HG03460 (cell line): ENCODE results near the gene APP.

Experiments
- ATAC-seq: cut with Tn5 transposase; IDR thresholded peaks from one replicate; pipeline ENCODE4 v1.9.1; 2021; ENCODE audit not compliant: unreplicated experiment

APP gene

DNA sequence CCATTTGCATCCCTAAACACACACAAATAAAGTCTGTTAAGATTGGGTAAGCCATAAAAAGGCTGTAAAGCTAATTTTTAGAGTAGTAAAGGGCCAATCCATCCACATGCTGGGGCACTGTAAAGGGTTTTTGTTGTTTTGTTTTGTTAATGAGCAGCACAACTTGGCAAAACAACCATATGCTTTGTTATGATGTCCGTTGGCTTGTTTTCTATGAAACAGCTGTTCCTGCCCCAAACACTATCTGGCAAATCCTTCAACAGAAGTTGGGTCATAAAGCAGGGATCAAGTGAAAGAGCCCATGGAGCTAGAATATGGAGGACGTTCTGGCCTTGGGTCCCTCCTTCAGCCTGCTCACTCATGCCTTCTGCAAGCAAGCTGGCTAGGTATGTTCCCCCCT, 183.6 kb downstream of the APP start:
- ATAC-seq, result no peak

DNA sequence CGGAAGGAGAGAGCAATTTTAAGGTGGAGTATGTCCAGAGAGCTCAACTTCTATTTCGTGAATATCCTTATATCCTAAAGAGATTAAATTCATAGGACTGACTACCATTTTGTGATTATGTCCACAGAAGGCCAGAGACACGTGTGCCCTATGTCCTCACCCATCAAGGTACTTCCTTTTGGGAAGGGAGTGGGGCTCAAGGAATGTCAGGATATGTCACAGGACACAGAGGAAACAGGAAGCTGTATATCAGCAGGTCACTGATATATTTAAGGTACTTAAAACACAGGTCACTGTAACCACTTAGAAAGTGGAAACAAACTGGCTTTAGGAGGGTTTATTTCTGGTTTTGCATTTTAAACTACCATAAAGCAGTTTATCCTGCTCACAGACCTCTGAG, 184.6 kb downstream of the APP start:
- ATAC-seq, result no peak

DNA sequence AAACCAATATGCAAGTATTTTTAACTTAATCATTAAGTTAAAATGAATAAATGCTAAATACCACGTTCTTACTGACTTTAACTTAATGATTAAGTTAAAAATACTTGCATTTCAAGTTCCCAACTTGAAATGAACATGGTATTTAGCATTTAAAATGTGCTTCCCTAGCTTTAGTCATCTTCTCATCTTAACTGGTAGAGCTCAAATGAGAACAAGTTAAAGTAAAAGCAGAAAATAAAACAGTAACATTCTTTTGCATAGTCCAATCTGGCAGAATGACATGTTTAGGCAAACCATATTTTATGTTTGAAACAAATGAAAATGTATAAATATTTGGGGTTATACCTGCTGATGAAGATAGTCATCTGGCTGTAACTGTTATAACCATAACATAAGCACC, 186.0 kb downstream of the APP start:
- no peak for ATAC-seq

DNA sequence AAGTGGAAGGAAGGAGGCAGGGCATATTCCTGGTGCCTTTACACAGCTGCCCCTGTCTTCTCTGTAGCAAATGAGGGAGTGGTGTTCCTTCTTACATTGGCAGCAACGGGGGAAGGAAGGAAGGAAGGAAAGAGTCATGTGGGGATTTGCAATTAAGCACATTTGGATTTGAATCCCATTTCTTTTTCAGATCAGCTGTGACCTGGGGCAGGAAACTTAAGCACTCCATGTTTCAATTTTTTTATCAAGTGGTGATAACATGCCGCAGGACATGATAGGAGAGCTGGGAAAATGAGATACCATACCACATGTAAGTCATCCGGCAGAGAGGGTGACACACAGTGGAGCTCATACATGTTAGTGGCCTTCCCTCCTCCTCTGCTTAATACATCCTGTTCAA, 186.8 kb downstream of the APP start:
- no peak for ATAC-seq

DNA sequence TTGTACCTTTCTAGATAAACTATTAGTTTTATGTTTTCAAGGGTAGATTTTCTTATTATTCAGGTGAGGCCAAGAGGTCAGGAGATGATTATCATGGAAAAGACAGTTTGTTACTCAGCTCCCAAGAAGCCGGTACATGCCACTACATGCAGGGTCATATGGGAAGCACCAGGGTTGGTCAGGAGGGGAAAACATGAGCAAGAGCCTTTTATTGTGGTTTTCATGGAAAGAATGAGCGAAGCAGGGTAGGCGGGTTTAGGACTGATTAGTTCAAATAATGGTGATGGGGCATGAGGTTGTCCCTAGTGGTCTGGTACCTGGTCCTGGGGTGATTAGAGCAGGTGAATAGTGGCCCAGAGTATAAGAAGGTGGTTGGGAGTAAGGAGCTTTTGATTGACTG, 189.9 kb downstream of the APP start:
- no peak for ATAC-seq

DNA sequence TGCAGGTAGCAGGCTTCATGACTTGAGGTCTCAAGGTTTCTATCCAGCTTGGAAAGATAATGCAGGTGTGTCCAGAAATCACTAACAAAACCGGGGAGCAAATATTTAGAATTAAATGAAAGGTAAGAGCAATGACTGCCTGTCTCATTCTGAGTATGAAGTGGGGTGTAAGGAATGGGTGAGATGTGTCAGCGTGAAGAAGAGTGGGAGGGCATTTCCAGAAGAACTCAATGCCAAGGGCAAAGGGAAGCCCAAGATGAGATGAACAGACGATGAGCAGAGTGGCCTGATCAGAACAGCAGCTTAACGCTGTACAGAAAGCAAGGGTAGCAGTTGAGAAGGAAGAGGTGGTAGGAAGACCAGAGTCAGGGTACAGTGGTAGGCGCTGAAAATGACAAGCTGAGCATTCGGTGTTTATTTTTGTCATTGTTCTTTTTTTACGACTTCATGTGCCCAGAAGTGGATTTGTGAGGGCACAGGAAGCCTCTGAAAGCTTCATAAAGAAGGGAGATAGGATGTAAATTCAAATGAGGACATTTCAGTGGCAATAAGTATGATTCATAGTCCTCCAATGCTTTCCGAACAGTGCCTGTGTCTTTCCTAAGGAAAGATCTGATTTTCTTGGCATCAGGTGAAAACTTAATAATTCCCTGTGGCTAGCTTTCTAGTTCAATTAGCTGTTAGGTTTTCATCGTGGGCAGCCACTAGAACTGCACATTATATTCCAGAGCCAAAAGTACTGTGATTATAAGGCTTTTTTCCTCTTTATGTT, 190.5 kb downstream of the APP start:
- no peak for ATAC-seq

DNA sequence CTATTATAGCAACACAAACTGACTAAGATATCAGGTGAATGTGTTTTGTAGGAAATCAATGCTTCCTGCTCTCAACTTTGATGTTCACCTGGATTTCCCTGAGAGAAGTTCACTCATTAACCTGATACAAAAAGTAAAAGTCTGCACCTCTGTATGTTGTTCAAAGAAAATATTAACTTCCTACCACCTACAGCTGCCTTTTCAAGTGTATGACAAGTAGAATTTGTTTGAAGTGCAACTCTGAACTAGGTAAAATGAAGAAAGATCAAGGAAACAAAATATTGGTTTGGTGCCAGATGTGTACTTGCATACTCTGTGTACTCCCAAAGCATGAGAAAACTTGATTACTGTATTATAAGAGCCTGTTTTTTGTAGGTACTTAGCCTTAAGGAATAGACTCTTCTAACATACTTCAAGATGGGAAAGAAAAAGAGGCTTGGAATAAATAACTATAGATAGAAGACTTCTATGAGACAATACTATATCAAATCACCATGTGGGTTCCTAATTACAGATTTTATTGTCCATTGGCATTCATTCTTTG, 193.4 kb downstream of the APP start:
- ATAC-seq, result no peak

DNA sequence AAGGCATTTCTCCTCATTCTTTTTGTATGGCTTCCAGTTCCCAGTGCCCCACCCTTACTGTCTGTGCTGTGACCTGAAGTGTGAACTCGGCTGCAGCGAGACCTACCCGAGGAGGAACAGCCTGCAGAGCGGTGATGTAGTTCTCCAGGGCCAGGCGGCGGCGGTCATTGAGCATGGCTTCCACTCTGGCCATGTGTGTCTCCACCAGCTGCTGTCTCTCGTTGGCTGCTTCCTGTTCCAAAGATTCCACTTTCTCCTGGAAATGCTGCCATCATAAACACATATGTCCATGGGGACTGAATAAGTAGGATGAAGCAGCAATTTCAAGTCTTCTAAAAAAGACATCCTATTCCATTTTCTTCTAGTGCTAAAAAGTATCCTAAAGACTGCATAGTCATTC, 195.6 kb downstream of the APP start:
- no peak for ATAC-seq

DNA sequence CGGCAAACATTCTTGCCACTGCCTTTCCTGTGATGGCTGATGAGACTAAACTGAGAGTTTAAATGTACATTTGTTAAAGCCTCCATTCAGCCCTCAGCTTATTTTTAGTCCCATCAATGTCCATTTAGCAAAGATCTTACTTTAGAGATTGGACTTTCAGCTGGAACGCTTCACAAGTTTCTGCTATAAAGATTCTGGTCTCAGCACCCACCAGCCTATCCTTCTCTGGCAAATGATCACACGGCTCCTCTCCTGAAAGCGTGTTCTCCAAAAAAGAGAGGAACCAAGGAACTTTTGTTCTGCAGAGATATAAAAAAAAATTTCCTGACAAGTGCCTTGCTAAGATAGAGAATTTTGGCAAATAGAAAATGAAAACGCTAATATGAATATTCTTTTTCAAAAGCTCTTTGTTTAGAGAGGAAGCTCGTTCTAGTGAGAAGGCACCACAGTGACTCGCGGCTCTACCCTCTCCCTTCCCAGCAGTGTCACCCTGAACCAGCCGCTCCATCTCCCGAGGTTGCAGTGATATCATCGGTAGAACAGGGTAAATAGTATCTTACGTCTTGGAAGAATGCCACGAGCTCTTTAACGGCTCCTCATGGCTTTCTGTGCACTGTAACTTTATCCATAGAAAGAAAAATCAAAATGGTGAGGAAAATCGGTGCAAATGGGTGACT, 200.2 kb downstream of the APP start:
- ATAC-seq, result no peak

DNA sequence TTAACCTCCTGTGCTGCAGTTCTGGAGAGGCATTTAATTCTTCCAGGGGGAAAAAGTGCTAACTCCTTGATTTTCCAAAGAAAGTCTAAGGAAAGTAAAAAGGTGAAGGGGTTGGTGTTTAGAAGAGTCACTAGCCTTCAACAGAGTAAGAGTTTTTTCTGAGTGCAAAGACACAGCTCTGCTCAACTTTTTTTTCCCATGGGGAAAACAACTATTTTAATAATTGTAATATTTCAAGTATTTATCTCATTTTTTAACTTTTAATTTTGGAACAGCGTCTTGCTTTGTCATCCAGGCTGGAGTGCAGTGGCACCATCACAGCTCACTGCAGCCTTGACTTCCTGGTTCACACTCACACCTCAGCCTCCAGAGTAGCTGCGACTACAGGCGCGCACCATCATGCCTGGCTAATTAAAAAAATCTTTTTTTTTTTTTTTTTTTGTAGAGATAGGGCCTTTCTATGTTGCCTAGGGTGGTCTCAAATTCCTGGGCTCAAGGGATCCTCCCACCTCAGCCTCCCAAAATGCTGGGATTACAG, 202.6 kb downstream of the APP start:
- peak; percentile 56 for ATAC-seq

DNA sequence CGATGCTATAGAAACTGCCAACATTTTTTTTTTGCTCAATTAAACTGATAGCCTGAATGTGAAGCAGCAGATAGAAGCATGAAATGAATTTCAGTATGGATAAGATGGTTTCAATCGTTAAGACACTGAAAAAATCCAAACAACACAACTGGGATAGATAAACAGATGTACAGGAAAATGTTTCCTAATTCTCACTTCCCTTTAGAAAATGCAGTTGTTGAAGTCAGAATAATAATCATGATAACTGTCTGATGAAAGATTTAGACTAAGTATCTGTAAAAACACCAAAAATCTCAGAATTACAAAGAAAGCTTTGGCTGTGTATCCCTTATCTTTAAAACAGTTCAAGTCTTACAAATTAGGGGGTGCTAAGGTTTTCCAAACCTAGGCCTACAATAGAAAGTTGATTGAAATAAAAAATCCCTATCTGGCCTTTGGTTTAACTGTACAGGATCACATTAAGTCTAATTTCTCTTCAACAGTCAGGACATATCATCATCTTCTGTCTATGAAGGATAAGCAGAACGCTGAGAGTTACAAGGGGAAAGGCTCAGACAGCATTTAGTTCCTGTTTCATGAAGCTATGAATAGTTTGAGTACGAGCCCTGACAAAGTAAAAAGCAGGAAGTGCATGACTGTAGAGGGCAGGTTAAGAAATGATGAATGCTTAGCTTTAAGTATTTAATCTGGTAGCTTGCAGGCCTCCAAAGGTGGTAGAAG, 203.2 kb downstream of the APP start:
- ATAC-seq, result peak; percentile 97

DNA sequence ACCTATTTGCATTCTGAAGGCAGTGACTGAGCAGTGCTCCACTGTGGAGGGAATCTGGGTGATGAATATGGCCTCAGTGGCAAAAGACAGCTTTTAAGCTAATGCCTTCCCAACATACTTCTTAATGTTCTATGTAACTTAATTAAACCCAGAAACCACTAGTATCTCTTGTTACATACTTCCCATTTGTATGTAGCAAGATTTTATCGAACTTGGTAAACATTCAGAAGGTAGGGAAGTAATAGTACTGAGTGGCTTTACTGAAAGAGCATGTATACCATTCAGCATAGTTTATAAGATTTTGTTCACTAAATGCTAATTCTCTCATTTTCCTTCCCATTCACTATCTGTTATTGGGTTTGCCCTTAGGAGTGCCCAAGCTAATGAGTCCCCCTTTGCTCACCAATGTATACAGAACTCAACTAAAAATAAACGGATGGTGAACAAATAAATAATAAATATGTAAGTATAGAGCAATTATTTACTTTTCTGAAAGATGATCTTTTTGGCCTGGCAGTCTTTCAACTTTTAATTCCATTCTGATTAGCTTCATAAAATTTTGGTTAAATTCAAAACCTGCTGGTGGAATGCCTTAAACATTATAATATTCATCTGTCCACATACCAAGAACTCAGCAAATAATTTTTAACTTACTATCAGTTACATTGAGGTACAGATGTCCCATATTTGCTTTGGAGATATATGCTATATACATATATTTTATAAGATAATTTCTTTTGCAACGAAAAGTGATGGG, 204.4 kb downstream of the APP start:
- ATAC-seq, result no peak

DNA sequence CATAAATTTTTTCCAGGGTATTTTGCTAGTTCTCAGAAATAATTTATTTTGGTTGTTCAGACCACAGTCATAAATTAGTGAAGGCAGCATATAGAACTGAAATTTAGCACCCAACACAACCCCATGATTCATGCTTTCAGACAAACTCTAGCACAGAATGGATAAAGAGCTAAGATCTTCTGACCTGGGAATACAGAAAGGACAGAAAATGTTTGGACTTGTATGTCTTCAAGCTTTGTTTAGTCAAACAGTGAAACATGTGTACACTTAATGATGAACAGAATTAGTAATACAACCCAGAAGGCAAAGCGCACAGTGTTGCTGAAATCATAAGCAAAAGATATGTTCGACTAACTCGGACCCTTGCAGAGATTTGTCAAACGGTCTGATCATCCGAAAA, 205.6 kb downstream of the APP start:
- no peak for ATAC-seq

DNA sequence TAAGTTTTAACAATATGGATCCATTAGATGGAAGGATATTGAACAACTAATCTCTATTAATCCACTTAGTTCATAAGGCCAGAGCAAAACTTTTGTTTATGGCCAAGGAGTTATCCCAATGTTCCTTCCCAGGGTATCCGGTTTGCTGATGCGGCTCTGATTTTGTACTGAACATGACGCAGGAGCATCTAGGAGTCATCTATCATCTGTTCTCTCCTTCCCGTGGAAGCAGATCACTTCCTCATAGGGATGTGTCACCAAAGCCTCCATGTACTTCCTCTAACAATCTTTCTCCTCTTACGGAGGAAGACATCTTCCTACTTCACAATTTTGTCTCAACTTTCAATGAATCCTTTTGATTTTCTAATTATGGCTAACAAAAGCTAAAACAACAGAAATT, 206.6 kb downstream of the APP start:
- no peak for ATAC-seq

DNA sequence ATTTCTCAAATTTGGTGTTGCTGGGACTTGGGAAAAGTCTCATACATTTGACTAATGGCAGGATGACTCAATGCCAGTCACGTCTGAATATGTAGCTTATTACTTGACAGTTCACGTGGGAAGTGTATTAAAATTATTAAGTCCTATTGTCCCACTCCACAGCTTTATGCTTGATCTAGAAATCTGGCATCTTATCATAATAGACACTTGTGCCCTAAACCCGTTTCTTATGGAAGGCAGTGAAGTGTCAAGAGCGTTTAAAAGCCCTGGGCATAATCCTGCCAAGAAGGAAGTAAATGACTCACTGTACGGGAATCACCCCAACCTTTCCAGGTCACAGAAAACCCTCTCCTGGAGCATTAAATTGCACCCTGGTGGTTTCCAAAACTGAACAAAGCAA, 207.4 kb downstream of the APP start:
- no peak for ATAC-seq

DNA sequence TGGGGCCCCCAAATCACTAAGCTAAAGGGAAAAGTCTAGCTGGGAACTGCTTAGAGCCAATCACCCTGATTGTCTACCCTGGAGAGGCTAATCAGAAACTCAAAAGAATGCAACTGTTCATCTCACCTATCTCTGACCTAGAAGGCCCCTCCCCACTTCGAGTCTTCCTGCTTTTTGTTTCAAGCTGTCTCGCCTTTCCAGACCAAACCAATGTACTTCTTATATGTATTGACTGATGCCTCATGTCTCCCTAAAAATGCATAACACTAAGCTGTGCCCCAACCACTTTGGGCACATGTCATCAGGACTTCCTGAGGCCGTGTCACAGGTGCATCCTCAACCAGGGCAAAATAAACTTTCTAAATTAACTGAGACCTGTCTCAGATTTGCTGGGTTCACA, 209.5 kb downstream of the APP start:
- ATAC-seq, result no peak

DNA sequence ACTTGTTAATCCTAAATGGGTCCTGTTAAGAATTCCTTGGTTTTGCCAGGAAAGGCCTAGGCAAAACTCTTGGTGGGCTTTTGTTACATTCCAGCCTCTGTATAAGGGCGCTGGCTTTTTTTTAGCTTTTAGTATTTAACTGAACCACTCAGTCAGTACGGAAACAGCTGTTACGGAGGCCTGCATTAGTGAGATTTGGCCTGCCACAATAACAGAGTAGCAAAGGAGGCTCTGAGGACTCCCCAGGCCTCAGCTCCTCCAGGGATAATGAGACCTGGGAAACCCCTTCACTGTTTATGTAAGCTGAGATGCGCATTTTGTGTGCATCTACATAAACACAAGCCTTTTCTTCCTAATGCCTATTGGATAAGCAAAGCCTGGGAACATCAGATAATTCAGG, 210.2 kb downstream of the APP start:
- no peak for ATAC-seq

DNA sequence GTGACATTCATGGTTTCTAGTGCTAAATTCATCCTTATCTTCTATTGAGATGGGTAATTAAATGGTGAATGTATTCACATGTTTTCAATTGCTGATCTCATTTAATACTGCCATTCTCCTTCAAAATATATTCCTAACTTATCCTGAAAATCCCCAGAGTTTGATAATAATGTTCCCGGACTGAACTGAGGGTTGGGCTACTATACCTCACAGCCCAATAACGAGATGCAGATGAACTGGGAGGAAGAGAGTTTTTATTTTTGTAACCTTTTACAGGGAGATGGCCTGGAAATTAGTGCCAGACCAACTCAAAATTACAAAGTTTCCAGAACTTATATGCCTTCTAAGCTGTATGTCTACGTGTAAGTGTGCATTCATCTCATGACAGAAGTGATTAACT, 210.8 kb downstream of the APP start:
- ATAC-seq, result no peak

DNA sequence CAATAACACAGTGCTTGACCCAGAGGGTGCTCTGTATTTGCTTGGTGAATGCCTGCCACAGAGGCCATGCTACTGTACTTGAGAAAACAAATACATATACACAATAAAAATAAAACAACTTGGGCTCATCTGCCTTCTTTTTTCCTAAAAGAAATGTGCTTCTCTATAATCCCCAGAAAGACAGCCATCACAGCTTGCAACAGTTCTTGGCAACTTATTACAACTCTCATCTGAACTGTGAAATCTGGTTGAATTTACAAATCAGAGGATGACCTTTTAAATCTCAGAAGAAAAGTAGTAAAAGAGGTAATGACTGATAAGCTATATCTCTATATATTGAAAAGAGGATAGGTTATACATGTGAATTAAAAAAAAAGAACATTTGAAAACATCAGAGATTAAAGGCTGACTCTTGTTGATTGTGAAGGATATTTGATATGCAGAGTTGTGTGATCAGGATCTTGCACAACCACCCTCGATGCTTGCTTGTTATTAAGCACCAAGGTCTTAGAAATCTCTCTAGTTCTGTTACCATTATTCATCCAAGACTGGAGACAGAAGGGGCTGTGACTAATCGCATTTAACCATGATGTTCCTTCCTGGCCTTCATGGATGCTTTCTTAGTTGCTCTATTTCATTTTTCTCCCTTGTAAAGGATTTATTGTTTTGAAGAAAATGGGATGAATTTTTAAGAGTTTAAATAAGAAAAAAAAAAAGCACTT, 213.4 kb downstream of the APP start:
- ATAC-seq, result no peak

DNA sequence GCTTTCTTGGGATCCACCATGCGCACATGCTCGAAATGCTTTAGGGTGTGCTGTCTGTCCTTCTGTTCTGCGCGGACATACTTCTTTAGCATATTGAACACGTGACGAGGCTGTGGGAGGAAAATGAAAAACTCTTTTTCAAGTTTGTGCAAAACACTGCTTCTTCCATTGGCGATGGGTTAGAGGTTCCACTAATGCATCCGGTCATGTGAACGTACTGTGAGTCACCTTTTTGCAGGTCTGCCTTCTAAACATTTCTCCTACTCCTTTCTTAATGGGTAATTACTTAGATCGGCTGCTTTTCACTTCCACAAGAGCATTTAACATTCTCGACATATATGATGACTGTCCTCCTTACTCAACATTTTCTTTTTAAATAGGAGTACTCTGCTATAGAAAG, 214.9 kb downstream of the APP start:
- no peak for ATAC-seq
